Uterus (tissue), 4 donors: ENCODE measurements around the gene TBC1D25. TPM values are rescaled to one million over a fixed set of nuclear protein-coding genes. Genes with fewer than 3 reads are reported as not detected.

Experiments
- DNase-seq, 2 donors: peaks; one replicate each; pipeline ENCODE4 v3.0.0-alpha.2; 2019 to 2020
- H3K27ac ChIP-seq, 2 donors: fragments of 200-600 bp; sonication (generic); 1 replicate in 1 of 2; 2 replicates in 1 of 2; pipeline ENCODE4 v1.5.1; 2016 to 2018
- H3K27me3 ChIP-seq, 2 donors: fragments of 200-600 bp; sonication (generic); one replicate each; pipeline ENCODE4 v1.5.1; 2018 to 2019; ENCODE audit warnings: control low read depth in 1 of 2
- H3K36me3 ChIP-seq, 2 donors: fragments of 200-600 bp; sonication (generic); one replicate each; pipeline ENCODE4 v1.5.1; 2019; ENCODE audit warnings: control low read depth in 1 of 2
- H3K4me1 ChIP-seq, 2 donors: fragments of 200-600 bp; sonication (generic); one replicate each; pipeline ENCODE4 v1.5.1; 2018 to 2019; ENCODE audit warnings: control low read depth in 1 of 2
- H3K4me3 ChIP-seq, 2 donors: fragments of 200-600 bp; sonication (generic); 1 replicate in 1 of 2; 2 replicates in 1 of 2; pipeline ENCODE4 v1.5.1; 2018 to 2019; ENCODE audit warnings: mild to moderate bottlenecking in 1 of 2
- H3K9me3 ChIP-seq, 2 donors: fragments of 200-600 bp; sonication (generic); one replicate each; pipeline ENCODE4 v1.5.1; 2019; ENCODE audit warnings: control low read depth in 1 of 2
- POLR2A ChIP-seq, 2 donors: fragments of 450-650 bp; IDR thresholded peaks; one replicate each; pipeline ENCODE4 v1.6.1; 2016; ENCODE audit warnings: antibody characterized with exemption in 2 of 2, mild to moderate bottlenecking in 1 of 2, moderate library complexity in 1 of 2
- intact Hi-C: fragments of 100-400 bp; cut with DNase I; formaldehyde crosslinking; loops from one replicate; pipeline ENCODE4 v1.15.1; 2023; ENCODE audit warnings: low total_unique reads
- total RNA-seq, 4 donors: library from RNA; depleted of rRNA in 3 of 4; stranded (reverse); fragments of >200 nt in 3 of 4; gene quantifications; one replicate each; pipeline versions ENCODE4 v1.1.0 to v1.2.4, GENCODE V29; 2014 to 2023
- TF ChIP-seq, protein P1 (sequence below), 4 experiments: fragments of 200-600 bp in 2 of 4; fragments of 450-650 bp in 2 of 4; sonication (generic) in 2 of 4; IDR thresholded peaks; one replicate each; pipeline ENCODE4 v1.5.1; 2016 to 2019; ENCODE audit warnings: antibody characterized with exemption in 4 of 4, mild to moderate bottlenecking in 2 of 4, moderate library complexity in 1 of 4
- donor health status: DM: yes; HTN: yes; CAD: no.

TBC1D25 gene
- total RNA-seq, 4 donors from 2014 or later, result 4.1 to 14.3 (median 5.3) TPM

DNA sequence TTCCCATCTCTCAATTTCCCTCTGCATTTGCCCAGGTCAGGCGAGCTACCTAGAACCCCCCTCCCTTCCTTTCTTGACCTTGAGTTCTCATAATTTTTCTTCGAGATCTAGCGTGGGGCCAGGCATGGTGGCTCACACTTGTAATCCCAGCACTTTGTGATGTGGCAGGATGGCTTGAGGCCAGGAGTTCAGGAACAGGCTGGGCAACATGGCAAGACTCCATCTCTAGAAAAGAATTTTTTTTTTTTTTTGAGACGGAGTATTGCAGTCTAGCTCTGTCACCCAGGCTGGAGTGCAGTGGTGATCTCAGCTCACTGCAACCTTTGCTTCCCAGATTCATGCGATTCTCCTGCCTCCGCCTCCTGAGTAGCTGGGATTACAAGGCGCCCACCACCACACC is 35.3 kb upstream of the TBC1D25 start:
- Histone ChIP-seq H3K9me3 (no peaks in the 10 kb centered on the region), H3K4me1 (no peaks in the 10 kb centered on the region), H3K36me3 (no peaks in the 10 kb centered on the region), H3K27me3 (no peaks in the 10 kb centered on the region), H3K27ac (no peak overlapping the region), H3K4me3 (no peak overlapping the region)
- intact Hi-C loops, result no loop called here
- no peak for TF ChIP-seq POLR2A (IDR thresholded peaks at IDR 0.05)
- TF ChIP-seq, protein P1, sequence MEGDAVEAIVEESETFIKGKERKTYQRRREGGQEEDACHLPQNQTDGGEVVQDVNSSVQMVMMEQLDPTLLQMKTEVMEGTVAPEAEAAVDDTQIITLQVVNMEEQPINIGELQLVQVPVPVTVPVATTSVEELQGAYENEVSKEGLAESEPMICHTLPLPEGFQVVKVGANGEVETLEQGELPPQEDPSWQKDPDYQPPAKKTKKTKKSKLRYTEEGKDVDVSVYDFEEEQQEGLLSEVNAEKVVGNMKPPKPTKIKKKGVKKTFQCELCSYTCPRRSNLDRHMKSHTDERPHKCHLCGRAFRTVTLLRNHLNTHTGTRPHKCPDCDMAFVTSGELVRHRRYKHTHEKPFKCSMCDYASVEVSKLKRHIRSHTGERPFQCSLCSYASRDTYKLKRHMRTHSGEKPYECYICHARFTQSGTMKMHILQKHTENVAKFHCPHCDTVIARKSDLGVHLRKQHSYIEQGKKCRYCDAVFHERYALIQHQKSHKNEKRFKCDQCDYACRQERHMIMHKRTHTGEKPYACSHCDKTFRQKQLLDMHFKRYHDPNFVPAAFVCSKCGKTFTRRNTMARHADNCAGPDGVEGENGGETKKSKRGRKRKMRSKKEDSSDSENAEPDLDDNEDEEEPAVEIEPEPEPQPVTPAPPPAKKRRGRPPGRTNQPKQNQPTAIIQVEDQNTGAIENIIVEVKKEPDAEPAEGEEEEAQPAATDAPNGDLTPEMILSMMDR (IDR thresholded peaks at IDR 0.05), result no peak
- DNase-seq, result no peak

DNA sequence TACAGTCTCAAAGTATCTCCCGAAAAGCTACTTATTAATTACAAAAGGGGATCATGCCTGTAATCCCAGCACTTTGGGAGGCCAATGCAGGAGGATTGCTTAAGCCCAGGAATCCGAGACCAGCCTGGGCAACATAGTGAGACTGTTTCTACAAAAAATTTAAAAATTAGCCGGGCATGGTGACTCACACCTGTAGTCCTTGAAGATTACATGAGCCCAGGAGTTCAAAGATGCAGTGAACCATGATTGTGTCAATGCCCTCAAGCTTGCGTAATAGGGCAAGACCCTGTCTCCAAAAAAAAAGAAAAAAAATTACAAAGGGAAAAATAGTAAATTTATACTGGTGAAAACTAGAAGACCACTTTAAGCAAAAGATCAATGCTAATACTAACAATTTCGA is 34.0 kb upstream of the TBC1D25 start:
- no peaks in the 10 kb centered on the region for H3K4me1 ChIP-seq
- H3K4me3 ChIP-seq, result no peak overlapping the region
- H3K27me3 ChIP-seq, result no peaks in the 10 kb centered on the region
- H3K27ac ChIP-seq, result no peak overlapping the region
- no peaks in the 10 kb centered on the region for H3K9me3 ChIP-seq
- intact Hi-C loops, result no loop called here
- H3K36me3 ChIP-seq, result no peaks in the 10 kb centered on the region
- DNase-seq, result no peak
- TF ChIP-seq, protein P1 (IDR thresholded peaks at IDR 0.05), result no peak
- TF ChIP-seq POLR2A (IDR thresholded peaks at IDR 0.05), result no peak

DNA sequence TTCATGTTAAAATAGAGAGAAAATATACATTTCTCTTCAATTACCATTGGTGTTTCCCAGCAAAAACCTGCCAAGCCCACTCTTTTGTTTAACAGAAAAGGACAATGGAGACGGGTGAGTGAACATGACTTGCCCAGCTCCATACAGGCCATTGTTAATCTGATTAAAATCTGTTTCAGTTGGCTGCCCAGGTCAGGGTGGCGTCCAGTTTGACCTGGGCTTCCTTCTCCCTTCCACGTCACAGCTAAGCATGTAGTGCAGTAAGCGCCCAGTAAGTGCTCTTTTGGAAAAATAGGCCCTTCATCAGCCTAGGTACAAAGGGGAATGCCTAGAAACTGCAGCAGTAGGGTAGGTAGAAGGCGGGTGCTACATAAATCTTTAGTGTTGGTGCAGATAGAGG is 32.3 kb upstream of the TBC1D25 start:
- no peaks in the 10 kb centered on the region for H3K9me3 ChIP-seq
- no peak for TF ChIP-seq POLR2A (IDR thresholded peaks at IDR 0.05)
- TF ChIP-seq, protein P1 (IDR thresholded peaks at IDR 0.05), result no peak

DNA sequence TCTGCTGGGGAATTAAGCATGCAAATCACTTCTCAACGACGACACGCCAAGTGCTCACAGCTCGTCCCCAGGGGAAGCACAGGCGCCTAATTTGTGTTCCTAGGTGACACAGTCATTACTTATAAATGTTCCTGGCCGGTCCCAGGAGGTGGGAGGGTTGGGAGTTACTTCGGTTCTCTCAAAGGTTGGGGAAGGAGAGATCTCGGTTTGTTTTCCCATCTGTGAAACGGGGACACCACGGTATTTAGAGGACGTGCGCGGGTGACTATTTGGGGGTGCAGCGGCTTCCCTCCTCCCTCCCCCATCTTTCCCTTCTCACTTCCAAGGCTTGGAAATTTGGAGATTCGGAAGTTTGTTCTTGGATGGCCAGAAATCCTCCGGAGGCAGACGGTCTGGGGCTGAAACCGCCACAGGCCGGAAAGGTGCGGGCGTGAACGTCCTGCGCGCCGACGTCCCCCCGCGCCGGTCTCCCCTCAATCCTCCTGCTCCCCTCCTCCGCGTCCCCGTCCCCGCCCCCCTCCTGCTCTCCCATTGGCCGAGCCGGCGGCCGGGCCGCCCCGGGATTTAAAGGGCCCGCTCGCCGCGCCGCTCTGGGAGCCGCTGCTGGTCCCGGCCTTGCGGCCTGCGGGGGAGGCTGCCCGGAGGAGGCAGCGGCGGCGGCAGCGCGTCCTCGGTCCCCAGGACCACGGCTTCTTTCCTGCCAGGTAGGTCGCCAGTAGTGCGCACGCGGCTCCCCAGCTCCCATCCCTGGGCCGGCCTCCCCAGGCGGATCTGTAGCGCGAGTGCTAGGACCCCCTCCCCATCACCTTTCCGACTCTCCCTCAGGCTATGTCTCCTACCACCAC is 30.9 kb upstream of the TBC1D25 start, which contains the start of gene PORCN:
PORCN (plus strand) TSS at position 593 of the 845 bp plus-strand sequence. CDS start 829 bp downstream, outside the sequence.
- Histone ChIP-seq H3K27me3 (no peaks in the 10 kb centered on the region), H3K36me3 (no peaks in the 10 kb centered on the region), H3K27ac (peak within 1 kb of the TSS; percentile 50 to 71), H3K9me3 (no peaks in the 10 kb centered on the region), H3K4me3 (peak within 1 kb of the TSS; percentile 53 to 77), H3K4me1 (no peaks in the 10 kb centered on the region)
- intact Hi-C loops, result no loop called here
- DNase-seq, result peak; percentile 81 to 84
- TF ChIP-seq, protein P1 (IDR thresholded peaks at IDR 0.05), result no peak
- peak in 1 of 2 donors; percentile 61 for TF ChIP-seq POLR2A (IDR thresholded peaks at IDR 0.05)

More for the DNA sequence above, 32.3 kb upstream of the TBC1D25 start:
- DNase-seq, result no peak
- no peaks in the 10 kb centered on the region for H3K27me3 ChIP-seq
- intact Hi-C loops, result no loop called here
- no peak overlapping the region for H3K27ac ChIP-seq
- H3K4me1 ChIP-seq, result no peaks in the 10 kb centered on the region
- no peaks in the 10 kb centered on the region for H3K36me3 ChIP-seq
- H3K4me3 ChIP-seq, result no peak overlapping the region

DNA sequence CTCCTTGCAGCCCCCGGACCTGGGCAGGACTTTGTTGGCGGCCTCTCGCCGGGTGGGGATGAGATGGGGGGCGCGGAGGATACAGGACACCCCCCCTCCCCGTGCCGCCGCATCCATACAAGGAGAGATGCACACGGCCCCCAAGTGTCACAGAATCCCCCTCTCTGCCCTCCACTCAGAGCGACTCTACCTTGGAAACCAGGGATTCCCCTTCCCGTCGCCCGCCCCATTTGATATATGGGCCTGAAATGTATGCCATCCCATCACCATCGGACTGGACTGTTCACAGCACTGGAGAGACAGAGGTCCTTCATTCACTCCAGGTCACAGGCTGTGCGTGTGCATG is 30.3 kb upstream of the TBC1D25 start:
- intact Hi-C loops, result no loop called here
- no peak for DNase-seq

More for the DNA sequence above, 30.3 kb upstream of the TBC1D25 start:
- Histone ChIP-seq H3K4me1 (no peaks in the 10 kb centered on the region), H3K36me3 (no peaks in the 10 kb centered on the region), H3K27ac (peak overlapping the region; percentile 50 to 71), H3K9me3 (no peaks in the 10 kb centered on the region), H3K4me3 (peak overlapping the region; percentile 53 to 77), H3K27me3 (no peaks in the 10 kb centered on the region)
- TF ChIP-seq, protein P1 (IDR thresholded peaks at IDR 0.05), result no peak
- no peak for TF ChIP-seq POLR2A (IDR thresholded peaks at IDR 0.05)
